OCI-LY7 (cell line): ENCODE measurements around the gene GRIK1.

ENCODE experiments used
- CTCF ChIP-seq: fragments of 200-600 bp; sonication (generic); conservative IDR thresholded peaks from 2 replicates; pipeline ENCODE4 v1.5.1; 2014; ENCODE audit warnings: mild to moderate bottlenecking, antibody characterized with exemption, low read length, moderate library complexity, mixed read lengths
- EZH2phosphoT487 ChIP-seq: fragments of 200-600 bp; sonication (generic); IDR thresholded peaks from 2 replicates; pipeline ENCODE4 v1.6.1; 2018; ENCODE audit warnings: low read depth, borderline replicate concordance, mild to moderate bottlenecking, mixed run types, antibody characterized with exemption, low read length, moderate library complexity, mixed read lengths

DNA sequence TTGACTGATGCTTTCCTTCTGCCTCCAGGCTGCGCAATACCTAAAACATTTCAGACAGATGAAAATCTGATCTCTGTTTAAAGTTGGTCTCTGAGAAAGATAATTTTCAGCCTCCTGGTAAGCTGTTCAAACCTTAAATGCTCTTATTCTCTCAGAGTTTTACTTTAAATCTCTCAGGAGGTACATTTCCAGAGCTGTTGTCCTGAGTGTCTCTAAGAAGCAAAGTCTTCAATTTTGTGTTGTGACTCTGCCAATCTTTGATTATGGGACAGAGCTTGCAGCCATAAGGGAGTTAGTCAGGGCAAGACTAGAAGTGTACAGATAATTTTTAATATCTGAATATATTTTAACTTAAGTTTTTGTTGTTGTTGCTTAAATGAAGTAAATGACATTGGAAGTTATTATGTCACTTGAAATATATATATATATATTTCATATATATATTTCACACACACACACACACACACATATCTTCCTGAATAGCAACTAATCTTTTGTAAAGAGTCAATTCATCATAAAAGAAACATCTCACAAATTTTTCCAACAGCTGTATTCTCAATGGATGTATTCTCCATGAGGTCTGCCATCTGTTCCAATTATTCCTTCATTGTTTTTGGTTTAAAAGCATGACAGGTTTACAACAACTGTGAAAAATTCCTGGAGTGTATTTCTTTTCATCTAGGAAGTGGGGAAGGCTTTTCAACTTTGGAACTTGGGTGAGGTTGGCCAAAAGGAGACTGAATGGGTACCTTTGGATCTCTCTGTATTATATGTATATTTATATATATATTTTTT lies 381.7 kb downstream of the GRIK1 start:
- TF ChIP-seq CTCF (no peak), EZH2phosphoT487 (no peak)
